Mucosa of descending colon (tissue), 3 donors: ENCODE data around the gene TOR1AIP2. TPM values are rescaled to one million over a fixed set of nuclear protein-coding genes. Genes with fewer than 3 reads are reported as not detected.

Experiments
- ATAC-seq: fragments of 200-7000 bp; cut with Tn5 transposase; one replicate; pipeline ENCODE4 v1.9.1; 2020; ENCODE audit warnings: mild to moderate bottlenecking, moderate library complexity
- DNase-seq, 3 donors: peaks; one replicate each; pipeline ENCODE4 v3.0.0-alpha.2; 2020
- H3K36me3 ChIP-seq: fragments of 200-600 bp; one replicate; pipeline ENCODE4 v1.8.0; 2021; ENCODE audit warnings: low read depth, mild to moderate bottlenecking
- H3K4me1 ChIP-seq: fragments of 200-600 bp; one replicate; pipeline ENCODE4 v1.8.0; 2021; ENCODE audit warnings: low read depth, mild to moderate bottlenecking
- H3K4me3 ChIP-seq: fragments of 200-600 bp; one replicate; pipeline ENCODE4 v1.8.0; 2021; ENCODE audit warnings: mild to moderate bottlenecking
- H3K9me3 ChIP-seq: fragments of 200-600 bp; one replicate; pipeline ENCODE4 v1.8.0; 2021; ENCODE audit warnings: mild to moderate bottlenecking
- intact Hi-C, 2 donors: fragments of 100-400 bp; cut with DNase I in 1 of 2; cut with micrococcal nuclease in 1 of 2; formaldehyde crosslinking; loops; one replicate each; pipeline versions ENCODE4 v1.11.0 to v1.11.1; 2022; cut with DNase I, micrococcal nuclease
- total RNA-seq, 3 donors: library from RNA; stranded (reverse); fragmentation: NEBNext Ultra II Directional in 2 of 3; extraction: Animal tissue kit (Norgen Biotek cat#: 25700) in 2 of 3; gene quantifications; one replicate each; pipeline versions ENCODE4 v1.2.1 to v1.2.4, GENCODE V29; 2021 to 2023
- TF ChIP-seq, protein P1 (sequence below): fragments of 200-600 bp; IDR thresholded peaks from one replicate; pipeline ENCODE4 v1.8.0; 2022; ENCODE audit warnings: antibody characterized with exemption, mild to moderate bottlenecking
- donor health status: DM: no; HTN: no; CAD: no; lungs with moderate emphysema.
- donor health status: DM: no; HTN: no; CAD: no.
- donor health status: DM: no; HTN: yes; CAD: no.

The TOR1AIP2 gene
- total RNA-seq, 3 donors from 2014 or later, result 72.9 to 79.2 (median 73.4) TPM

DNA sequence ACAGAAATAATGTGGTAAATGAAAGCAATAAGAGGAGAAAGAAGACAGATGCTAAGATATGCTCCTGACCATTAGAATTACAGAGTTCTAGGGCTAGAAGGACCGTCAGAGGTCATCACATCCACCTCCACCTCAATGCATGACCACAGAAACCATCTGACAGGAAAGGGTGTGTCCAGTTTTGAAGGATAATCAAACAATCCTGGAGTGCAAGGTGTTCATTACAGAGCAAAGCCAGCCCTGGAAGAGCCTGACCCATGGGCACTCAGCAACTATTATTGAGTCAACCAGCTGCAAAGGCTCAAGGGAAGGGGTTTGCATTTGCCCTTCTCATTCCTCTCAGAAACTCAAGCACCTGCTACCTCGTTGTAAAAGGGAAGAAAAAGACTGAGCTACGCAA is 46.4 kb downstream of the TOR1AIP2 start:
- TF ChIP-seq, protein P1, sequence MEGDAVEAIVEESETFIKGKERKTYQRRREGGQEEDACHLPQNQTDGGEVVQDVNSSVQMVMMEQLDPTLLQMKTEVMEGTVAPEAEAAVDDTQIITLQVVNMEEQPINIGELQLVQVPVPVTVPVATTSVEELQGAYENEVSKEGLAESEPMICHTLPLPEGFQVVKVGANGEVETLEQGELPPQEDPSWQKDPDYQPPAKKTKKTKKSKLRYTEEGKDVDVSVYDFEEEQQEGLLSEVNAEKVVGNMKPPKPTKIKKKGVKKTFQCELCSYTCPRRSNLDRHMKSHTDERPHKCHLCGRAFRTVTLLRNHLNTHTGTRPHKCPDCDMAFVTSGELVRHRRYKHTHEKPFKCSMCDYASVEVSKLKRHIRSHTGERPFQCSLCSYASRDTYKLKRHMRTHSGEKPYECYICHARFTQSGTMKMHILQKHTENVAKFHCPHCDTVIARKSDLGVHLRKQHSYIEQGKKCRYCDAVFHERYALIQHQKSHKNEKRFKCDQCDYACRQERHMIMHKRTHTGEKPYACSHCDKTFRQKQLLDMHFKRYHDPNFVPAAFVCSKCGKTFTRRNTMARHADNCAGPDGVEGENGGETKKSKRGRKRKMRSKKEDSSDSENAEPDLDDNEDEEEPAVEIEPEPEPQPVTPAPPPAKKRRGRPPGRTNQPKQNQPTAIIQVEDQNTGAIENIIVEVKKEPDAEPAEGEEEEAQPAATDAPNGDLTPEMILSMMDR, result no peak
- no peaks in the 10 kb centered on the region for H3K4me1 ChIP-seq
- no peak for DNase-seq
- no peak overlapping the region for H3K4me3 ChIP-seq
- H3K9me3 ChIP-seq, result no peaks in the 10 kb centered on the region
- intact Hi-C loops, result no loop called here
- peak; percentile 58 for ATAC-seq
- H3K36me3 ChIP-seq, result no peaks in the 10 kb centered on the region

DNA sequence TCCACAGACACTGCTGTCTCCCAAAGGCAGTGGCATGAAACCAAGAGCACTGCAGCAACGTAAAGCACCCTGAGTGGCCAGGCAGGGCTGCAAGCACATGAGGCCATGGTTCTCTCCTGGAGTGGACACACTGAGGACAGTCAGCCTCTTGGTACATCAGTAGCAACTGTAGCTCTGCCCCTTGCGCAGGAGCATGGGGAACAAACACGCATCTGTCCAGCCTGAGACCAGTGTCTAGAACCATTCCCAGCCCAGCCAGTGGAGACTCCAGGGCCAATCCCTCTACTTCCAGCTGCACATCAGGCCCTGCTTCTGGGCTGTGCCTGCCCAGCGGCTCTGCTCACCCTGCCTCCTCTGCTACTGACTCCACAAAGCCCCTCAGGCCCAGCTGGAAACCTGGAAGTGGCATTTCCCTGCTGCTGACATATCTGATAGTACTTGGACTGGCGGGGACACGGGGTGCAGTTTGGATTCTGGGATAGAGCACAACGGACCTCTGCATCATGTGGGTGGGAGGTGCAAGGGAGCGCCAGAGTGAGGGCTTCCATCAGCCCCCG is 49.0 kb downstream of the TOR1AIP2 start:
- ATAC-seq, result no peak
- no peaks in the 10 kb centered on the region for H3K9me3 ChIP-seq
- TF ChIP-seq, protein P1, result no peak

DNA sequence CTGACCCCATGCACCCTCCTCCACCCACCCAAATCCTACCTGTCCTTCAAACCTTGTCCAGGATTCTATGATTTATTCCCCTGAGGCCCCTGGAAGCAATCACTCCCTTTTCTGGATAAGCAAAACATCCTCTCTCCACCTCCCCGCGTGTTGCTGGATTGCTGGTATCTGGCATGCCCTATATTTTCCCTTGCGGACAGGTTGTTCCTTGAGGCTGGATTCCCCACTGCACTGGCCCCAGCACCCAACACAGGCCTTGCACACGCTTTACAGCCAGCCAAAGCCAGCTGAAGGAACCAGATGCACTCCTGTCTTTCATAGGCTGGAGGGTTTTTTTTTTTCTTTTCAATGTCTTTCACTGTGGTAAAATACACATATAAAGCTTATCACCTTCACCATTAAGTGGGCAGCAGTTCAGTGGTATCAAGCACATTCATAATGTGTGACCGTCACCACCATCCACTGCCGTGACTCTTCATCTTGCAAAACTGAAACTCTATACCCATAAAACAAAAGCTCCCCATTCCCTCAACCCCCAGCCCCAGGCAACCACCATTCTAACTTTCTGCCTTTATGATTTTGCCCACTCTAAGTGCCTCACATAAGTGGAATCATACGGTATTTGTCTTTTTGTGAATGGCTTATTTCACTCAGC is 50.9 kb downstream of the TOR1AIP2 start:
- intact Hi-C loops, result no loop called here
- Histone ChIP-seq H3K4me1 (no peaks in the 10 kb centered on the region), H3K9me3 (no peaks in the 10 kb centered on the region), H3K36me3 (no peaks in the 10 kb centered on the region), H3K4me3 (no peak overlapping the region)
- ATAC-seq, result no peak
- DNase-seq, result no peak
- TF ChIP-seq, protein P1, result no peak

More for the DNA sequence above, 49.0 kb downstream of the TOR1AIP2 start:
- no peaks in the 10 kb centered on the region for H3K4me1 ChIP-seq
- intact Hi-C loops, result no loop called here
- DNase-seq, result no peak
- H3K36me3 ChIP-seq, result no peaks in the 10 kb centered on the region
- H3K4me3 ChIP-seq, result no peak overlapping the region

DNA sequence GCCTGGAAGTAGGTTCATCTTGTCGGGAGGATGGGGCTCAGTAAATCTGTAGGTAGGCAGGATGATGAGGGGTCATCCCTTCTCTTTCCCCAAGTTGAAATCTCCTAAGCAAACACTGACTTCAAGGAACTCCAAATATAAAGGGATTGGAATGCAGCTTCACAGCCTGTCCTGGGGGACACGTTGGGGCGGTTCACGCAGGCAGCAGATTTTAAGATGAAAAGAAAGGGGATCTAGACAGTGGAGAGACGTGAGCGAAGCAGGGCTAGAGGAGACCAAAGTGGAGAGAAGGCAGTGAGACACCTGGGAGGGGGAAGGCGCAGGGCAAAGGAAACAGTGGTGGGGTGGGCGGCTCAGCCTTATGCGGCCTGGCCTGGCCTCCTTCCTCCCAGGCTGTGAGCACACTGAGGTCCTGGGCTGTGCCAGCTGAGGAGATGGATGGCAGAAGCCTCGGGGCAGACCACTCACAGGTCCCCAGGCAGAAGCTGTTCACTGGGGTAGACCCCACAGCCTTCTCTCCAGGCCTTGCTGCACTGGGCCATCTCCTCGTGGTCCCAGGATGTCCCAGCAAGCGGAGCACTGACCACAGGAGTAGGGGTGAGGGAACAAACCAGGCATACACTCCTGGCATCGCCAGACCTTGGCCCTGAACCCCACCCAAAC is 51.7 kb downstream of the TOR1AIP2 start:
- intact Hi-C loops, result no loop called here
- TF ChIP-seq, protein P1, result no peak
- no peaks in the 10 kb centered on the region for H3K4me1 ChIP-seq
- no peaks in the 10 kb centered on the region for H3K9me3 ChIP-seq
- no peaks in the 10 kb centered on the region for H3K36me3 ChIP-seq
- H3K4me3 ChIP-seq, result no peak overlapping the region
- ATAC-seq, result no peak
- DNase-seq, result no peak

DNA sequence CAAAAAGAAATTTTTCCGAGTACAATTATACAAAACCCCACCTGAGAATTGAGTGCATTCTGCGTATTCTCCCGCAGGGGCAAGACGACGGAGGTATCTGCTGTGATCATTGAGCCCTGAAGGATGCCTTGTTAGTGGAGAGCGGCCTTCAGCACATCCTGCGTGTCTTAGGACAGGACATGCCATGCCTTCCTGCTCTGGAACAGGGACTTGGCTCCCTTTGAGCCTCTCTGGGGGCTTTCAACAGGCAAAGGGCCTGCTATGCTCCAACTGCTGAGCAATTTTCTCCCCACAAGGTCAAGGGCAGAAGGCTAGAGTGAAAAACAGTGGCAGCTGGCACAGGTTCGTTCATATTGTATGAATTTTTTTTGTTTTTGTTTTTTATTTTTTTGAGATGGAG is 52.4 kb downstream of the TOR1AIP2 start:
- intact Hi-C loops, result no loop called here
- Histone ChIP-seq H3K4me3 (no peak overlapping the region), H3K9me3 (no peaks in the 10 kb centered on the region), H3K36me3 (no peaks in the 10 kb centered on the region), H3K4me1 (no peaks in the 10 kb centered on the region)
- DNase-seq, result no peak
- TF ChIP-seq, protein P1, result no peak
- ATAC-seq, result no peak
